ENCODE measurements around the gene NPDC1.

DNA sequence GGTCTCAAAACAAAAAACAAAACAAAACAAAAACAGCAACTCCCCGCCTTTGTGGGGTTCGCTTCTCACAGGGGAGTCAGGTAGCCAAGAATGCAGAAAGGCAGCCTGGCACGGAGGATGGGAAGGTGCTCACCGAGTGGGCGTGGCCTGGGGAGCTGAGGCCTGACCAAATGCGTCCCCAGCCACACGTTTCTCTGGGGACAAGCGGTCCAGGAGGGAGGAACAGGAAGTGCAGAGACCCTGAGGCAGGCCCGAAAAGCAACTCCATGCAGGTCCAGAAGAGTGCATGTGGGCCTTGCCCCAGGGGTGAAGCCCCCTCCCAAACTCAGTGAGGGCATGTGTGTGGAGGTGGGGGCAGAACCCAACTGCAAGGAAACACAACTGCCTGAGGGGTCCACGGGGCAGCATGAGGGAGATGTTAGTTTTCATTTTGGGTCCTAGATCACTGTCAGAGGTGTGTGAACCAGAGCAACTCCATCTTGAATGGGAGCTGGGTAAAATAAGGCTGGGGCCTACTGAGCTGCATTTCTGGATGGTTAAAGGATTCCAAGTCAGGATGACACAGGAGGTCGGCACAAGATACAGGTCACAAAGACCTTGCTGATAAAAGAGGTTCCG lies 28.8 kb upstream of the NPDC1 start:
- TF ChIP-seq POLR2AphosphoS5 (IDR thresholded peaks at IDR 0.05; ENCODE audit: low read depth, low read length) (no peak), SIN3A (IDR thresholded peaks at IDR 0.05; ENCODE audit: borderline replicate concordance, insufficient read depth, low read length) (no peak), REST (IDR thresholded peaks at IDR 0.05; ENCODE audit: insufficient read depth in 1 of 2, low read depth in 2 of 2, low read length in 2 of 2) (no peak)
